HT-29 (cell line): ENCODE data around the gene PEMT. TPM values are rescaled to one million over a fixed set of nuclear protein-coding genes. Genes with fewer than 3 reads are reported as not detected.
"Not testable (repeated sequence)": the region's sequence is repeated elsewhere in the genome, so short reads cannot be mapped to it uniquely, and the experiment has no call there.

Source experiments
- DNase-seq: peaks from one replicate; pipeline ENCODE4 v3.0.0-alpha.2; 2015; ENCODE audit warnings: low spot score
- total RNA-seq: library from RNA; depleted of rRNA; stranded (reverse); fragments of >200 nt; shearing (Covaris generic); gene quantifications from 2 replicates; pipeline ENCODE4 v1.2.3, GENCODE V29; 2014

Gene PEMT
- total RNA-seq, 1 experiment from 2014 or later = 64.4 TPM

- no peak for DNase-seq
These were observed 103.5 kb downstream of the PEMT start for GRCh38 chr17:17487998-17488397.

GRCh38 chr17:17486416-17486815, 105.1 kb downstream of the PEMT start:
- not testable (repeated sequence) for DNase-seq

DNA sequence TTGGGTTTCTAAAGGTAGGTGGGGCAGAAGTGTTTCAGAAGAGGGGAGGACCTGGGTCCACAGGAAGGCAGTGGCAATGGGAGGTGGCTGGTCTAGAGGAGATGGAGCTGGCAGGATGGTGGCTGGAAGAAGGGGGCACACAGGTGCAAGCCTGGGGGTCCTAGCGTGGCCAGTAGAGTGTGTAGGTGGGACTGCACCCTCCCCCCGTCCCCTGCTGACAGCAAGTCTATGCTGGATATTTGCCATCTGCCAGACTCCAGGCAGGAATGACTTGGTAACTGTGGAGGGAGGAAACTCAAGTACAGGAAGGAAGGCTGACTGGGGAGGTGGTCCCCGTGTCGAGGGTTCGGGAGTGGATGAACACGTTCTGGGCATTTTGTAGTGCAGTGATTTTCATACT, 106.1 kb downstream of the PEMT start:
- no peak for DNase-seq

GRCh38 chr17:17484451-17484899, 107.0 kb downstream of the PEMT start:
- no peak for DNase-seq

- DNase-seq = no peak
These were observed 109.6 kb downstream of the PEMT start for GRCh38 chr17:17481860-17482259.

DNA sequence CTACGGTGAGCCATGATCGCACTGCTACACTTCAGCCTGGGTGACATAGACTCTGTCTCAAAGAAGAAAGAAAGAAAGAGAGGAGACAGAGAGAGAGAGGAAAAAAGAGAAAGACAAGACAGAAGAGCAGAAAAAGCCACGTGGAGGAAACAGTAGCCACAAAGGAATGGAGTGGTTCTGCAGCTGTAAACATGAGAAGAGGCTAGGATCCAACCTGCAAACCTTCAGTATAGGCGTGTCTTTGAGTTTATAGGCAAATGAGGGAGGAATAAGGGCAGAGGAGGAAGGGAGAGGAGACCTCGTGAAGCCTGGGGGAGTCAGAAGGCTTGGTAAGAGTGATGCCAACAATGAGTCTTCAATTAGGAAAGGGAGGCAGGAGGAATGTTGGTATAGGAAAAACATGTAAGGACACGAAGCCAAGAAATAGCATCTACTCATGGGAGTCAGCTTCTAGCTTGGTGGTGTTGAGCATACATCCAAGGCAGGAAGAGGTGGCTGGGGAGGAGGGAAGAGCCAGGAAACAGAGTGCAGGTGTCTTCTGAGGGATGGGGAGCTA, 110.8 kb downstream of the PEMT start:
- DNase-seq = no peak

DNA sequence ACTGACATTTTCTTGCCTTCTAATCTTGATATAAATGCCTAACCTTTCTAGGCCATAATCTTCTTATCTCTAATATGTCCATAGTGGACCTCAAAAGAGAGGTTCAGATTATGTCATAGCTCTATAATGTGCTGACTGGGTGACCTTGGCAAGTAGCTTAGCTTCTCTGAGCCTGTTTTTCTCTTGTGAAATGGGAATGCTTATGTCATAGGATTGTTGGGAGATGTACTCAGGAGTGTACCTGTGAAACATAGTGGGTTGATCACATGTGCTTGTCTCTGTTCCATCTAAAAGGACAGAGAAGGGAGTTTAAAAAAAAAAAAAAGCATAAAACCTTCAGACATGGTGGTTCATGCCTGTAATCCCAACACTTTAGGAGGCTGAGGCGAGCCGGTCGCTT, 112.3 kb downstream of the PEMT start:
- DNase-seq = no peak

GRCh38 chr17:17476865-17477467, 114.5 kb downstream of the PEMT start, which contains the start of gene MED9:
MED9 (plus strand) TSS chr17:17477000; CDS start chr17:17477042, 42 bp downstream.
- DNase-seq = peak; percentile 85

GRCh38 chr17:17474341-17474740, 117.2 kb downstream of the PEMT start:
- DNase-seq = no peak

DNA sequence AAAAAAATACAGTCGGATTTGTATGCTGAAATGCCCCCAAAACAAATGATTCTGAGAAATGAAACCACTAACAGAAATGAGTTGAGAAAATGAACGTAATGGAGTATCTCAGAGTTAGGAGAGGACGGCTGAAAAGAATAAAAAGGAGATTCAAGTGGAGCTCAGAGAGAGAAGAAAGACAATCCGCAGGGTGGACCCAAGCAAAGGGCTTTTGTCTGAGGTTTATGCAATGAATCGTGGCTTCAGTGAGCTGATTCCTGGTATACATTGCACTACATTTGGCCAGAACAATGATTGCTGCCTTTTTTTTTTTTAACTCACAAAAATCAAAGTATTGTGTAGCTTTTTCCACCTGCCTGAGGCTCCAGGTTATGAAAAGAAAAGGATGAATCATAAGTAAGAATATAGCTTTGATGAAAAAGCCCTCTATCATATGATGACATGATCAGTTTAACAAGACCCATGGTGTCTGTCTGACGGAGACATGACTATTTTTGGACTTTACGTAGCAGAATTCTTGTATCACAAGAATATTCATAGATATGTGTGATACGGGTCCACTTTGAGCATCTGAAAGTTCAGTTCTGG, 119.1 kb downstream of the PEMT start:
- DNase-seq = no peak

GRCh38 chr17:17469996-17470395, 121.5 kb downstream of the PEMT start:
- no peak for DNase-seq

GRCh38 chr17:17469358-17469757, 122.2 kb downstream of the PEMT start:
- no peak for DNase-seq

GRCh38 chr17:17468217-17469010, 123.1 kb downstream of the PEMT start:
- no peak for DNase-seq

DNA sequence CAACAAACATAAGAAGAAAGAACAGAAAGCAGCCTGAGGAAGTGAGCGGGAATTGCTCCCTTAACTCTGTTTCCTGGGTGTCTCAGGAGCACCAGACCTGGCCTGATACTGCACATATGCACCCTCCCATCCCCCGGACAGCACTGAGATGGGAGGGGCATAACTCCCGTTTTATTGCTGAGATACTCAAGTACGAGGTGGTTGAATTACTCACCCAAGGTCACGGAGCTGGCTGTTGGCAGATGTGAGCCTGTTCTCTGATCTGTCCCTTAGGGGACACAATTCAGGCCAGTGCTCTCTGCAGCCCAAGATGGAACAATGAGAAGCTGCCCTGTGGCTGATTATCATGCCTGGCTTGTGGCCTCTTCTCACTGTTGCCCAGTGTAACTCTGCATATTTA, 123.8 kb downstream of the PEMT start:
- no peak for DNase-seq

DNA sequence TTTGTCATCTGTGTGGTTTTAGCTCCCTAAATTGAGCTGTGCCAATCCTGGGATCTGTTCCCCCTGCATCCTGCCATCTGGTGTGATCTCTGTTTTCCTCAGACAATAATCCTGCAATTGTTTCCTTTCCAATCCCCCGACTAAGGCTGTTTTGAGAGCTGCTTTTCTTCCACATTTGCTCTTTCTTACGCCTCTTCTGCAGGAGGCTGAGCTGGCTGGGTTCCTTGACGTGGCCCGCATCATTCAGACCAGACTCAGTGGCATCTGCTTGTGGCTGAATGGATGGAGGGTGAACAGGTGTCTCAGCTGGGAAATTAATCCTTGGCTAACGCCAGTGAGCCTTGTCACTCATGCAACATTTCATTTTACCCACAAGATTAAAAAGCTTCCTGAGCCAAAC, 124.5 kb downstream of the PEMT start:
- no peak for DNase-seq

DNA sequence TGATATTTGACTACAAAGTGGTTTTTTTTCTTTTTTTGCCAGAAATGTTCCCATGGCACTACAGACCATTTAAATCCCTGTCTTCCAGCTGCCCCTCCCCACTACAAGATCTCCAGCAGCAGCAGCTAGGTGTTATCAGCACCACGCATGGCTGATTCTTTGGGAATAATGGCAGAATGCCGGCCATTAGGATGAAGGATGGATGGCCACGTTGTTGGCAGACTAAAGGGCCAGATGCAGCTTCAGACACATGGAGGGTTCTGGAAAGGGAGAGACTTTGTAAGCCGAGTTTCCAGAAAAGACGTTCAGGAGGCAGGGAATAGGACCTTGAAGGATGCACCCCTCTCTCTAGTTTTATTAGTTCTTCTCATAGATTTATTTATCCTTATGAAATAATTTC, 125.0 kb downstream of the PEMT start:
- no peak for DNase-seq

GRCh38 chr17:17465878-17466277, 125.6 kb downstream of the PEMT start:
- not testable (repeated sequence) for DNase-seq

DNA sequence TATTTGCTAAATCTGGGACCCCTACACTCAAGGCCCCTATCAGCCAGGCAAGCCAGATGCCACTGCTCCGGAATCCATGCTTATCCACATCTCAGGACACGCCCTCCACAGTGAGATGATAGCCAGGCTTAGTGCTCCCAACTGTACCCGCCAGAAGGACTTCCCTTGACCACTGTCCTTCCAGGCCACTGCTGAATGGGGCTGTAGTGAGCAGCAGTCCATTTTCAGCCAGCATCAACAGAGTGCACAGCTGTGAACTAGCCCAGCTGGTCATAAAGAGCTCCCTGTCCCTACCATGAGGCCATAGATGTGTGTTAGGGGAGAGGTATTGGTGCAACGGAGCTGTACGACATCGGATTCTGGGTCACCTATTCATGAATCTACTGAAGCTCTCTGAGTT, 127.7 kb downstream of the PEMT start:
- DNase-seq = no peak

DNA sequence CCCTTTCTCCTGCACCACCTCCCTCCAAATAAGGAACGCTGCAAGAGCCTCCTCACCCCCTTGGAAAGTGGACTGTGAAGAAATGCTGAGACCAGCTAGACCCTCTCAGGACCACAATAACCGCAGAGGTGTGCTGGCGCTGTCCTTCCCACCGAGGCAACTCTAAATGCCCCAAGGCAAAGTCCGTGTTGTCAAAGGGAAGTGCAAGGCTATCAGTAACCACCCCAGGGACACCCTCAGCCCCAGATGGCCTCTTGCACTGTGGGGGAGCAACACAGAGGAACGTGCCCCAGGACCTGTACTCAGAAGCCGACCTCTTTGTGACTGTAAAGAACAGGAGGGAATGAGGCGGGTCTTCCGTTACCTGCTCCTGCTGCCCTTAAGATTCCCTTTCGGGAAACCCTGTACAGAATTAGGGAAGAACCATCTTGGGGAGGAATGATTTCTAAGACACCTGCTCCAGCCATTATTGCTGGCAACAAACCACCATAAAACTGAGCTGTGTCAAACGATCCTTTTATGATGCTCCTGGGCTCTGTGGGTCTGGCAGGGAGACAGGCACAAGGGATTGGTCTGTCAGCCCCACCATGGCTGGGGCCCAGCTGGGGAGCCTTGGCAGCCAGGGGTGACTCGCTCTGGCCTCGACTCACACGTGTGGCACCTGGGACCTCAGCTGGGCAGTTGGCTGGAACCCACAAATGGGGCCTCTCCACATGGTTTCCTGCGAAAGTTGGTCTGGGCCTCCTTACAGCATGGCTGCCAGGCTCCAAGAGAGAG, 129.3 kb downstream of the PEMT start:
- DNase-seq = no peak

DNA sequence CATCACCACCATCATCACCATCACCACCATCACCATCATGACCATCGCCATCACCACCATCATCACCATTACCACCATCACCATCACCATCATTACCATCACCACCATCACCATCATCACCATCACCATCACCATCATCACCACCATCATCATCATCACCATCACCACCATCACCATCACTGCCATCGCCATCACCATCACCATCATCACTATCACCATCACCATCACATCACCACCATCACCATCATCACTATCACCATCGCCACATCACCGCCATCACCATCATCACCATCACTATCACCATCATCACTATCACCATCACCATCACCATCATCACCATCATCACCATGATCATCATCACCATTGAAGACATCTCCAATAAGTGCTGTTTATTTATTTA, 131.5 kb downstream of the PEMT start:
- DNase-seq = no peak

DNA sequence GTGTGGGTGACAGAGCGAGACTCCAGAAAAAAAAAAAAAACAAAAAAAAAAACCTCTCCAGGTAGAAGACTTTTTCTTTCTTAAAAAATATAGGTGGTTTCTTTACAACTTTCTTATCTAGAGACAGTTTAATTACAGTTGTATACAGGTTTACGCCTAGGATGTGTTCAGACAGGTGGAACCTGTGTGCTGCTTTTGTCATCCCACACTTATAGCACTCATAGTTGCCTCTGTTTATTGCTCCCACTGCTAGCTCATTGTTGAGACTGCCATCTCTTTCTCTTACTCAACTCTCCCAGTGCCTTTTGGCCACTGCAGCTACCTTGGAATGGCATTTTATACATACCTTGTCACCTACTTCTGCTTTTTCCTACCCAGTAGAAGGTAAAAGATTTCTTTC, 133.8 kb downstream of the PEMT start:
- DNase-seq = no peak

DNA sequence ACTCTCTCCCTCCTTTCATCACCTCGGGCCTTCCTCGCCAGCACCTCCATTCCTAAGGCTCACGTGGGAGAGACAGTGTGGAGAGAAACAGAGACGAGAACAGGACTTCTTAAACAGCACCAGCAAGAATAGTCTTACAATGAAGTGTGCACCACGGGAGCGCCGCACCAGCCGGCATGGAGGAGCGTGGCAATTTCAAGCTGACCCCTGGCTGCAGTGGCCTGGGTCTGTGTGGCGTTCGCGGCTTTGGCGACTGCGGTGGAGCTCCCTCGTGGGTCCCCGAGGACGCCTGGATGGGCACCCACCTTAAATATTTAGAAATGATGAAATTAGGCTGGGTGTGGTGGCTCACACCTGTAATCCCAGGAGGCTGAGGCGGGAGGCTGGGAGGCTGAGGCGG, 135.3 kb downstream of the PEMT start:
- DNase-seq = no peak
